ENCODE measurements around the gene CPT1C.

DNA sequence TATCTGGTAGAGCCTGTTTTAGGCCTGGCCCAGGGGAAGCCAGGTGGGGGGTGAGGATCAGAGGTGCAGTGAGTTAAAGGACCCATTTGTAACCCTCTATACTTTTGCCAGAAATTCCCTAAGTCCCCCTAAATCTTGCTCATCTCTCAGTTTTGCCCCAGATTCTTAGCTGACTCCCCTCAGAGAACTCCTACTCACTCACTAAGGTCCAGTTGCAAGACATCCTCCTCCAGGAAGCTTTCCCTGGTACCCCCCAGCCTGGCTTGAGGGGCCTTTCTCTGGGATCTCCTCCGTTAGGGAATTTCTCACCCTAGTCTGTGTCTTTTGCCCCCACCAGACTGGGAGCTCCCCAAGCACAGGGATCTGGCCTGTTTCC is 70.3 kb downstream of the CPT1C start:
- no peak for TF ChIP-seq EZH2 (IDR thresholded peaks at IDR 0.05)
- TF ChIP-seq, protein P1, sequence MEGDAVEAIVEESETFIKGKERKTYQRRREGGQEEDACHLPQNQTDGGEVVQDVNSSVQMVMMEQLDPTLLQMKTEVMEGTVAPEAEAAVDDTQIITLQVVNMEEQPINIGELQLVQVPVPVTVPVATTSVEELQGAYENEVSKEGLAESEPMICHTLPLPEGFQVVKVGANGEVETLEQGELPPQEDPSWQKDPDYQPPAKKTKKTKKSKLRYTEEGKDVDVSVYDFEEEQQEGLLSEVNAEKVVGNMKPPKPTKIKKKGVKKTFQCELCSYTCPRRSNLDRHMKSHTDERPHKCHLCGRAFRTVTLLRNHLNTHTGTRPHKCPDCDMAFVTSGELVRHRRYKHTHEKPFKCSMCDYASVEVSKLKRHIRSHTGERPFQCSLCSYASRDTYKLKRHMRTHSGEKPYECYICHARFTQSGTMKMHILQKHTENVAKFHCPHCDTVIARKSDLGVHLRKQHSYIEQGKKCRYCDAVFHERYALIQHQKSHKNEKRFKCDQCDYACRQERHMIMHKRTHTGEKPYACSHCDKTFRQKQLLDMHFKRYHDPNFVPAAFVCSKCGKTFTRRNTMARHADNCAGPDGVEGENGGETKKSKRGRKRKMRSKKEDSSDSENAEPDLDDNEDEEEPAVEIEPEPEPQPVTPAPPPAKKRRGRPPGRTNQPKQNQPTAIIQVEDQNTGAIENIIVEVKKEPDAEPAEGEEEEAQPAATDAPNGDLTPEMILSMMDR (IDR thresholded peaks at IDR 0.05) = no peak
- TF ChIP-seq EZH2phosphoT487 (IDR thresholded peaks at IDR 0.05) = no peak
